ENCODE measurements around the gene DFFB.

DNA sequence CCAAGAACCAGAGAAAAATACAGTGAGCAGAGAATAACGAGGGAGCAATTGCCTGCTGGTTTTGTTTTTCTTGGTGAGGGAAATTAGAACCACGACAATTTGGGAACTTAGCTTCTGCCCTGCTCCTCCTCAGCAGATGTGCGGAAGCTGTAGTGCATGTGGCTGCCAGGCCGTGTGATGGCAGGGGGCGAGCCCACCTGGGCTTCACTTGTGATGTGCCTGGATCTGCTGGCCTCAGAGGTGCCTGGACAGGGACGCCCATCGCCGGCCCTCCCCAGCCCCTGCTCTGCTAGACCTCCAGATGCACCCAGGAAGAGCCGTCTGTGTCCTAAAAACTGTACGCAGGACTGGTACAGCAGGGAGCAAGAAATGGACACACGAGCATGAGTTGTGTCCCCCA is 71.3 kb downstream of the DFFB start:
- no peak for TF ChIP-seq POLR2A (IDR thresholded peaks at IDR 0.05)
- TF ChIP-seq, protein P1, sequence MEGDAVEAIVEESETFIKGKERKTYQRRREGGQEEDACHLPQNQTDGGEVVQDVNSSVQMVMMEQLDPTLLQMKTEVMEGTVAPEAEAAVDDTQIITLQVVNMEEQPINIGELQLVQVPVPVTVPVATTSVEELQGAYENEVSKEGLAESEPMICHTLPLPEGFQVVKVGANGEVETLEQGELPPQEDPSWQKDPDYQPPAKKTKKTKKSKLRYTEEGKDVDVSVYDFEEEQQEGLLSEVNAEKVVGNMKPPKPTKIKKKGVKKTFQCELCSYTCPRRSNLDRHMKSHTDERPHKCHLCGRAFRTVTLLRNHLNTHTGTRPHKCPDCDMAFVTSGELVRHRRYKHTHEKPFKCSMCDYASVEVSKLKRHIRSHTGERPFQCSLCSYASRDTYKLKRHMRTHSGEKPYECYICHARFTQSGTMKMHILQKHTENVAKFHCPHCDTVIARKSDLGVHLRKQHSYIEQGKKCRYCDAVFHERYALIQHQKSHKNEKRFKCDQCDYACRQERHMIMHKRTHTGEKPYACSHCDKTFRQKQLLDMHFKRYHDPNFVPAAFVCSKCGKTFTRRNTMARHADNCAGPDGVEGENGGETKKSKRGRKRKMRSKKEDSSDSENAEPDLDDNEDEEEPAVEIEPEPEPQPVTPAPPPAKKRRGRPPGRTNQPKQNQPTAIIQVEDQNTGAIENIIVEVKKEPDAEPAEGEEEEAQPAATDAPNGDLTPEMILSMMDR (IDR thresholded peaks at IDR 0.05 in 4 of 5, conservative IDR thresholded peaks at IDR 0.05 in 1 of 5) = no peak
